Measurements from ENCODE around the gene ZNF277.

Gene ZNF277

GRCh38 chr7:112171673-112172072 is 34.8 kb upstream of the ZNF277 start:
- Histone ChIP-seq H3K4me3 (ENCODE audit: low read depth, low read length) (no peak overlapping the region), H3K9ac (ENCODE audit: low read depth, low read length) (no peak overlapping the region), H3K36me3 (ENCODE audit: control insufficient read depth, insufficient read depth, low read length) (no peaks in the 10 kb centered on the region), H3K27ac (ENCODE audit: low read depth, low read length) (no peak overlapping the region), H3K27me3 (ENCODE audit: control insufficient read depth, insufficient read depth, low read length) (no peaks in the 10 kb centered on the region), H3K4me1 (ENCODE audit: control insufficient read depth, insufficient read depth, low read length) (no peaks in the 10 kb centered on the region), H3K9me3 (ENCODE audit: control insufficient read depth, insufficient read depth, low read length) (no peaks in the 10 kb centered on the region)

- H3K4me1 ChIP-seq (ENCODE audit: control insufficient read depth, insufficient read depth, low read length): peaks cover 9% of the 10 kb centered on the region
- H3K27me3 ChIP-seq (ENCODE audit: control insufficient read depth, insufficient read depth, low read length): no peaks in the 10 kb centered on the region
- no peaks in the 10 kb centered on the region for H3K36me3 ChIP-seq (ENCODE audit: control insufficient read depth, insufficient read depth, low read length)
- H3K27ac ChIP-seq (ENCODE audit: low read depth, low read length): no peak overlapping the region
- no peaks in the 10 kb centered on the region for H3K9me3 ChIP-seq (ENCODE audit: control insufficient read depth, insufficient read depth, low read length)
- no peak overlapping the region for H3K9ac ChIP-seq (ENCODE audit: low read depth, low read length)
- H3K4me3 ChIP-seq (ENCODE audit: low read depth, low read length): no peak overlapping the region
Measured at GRCh38 chr7:112172870-112173567, 33.5 kb upstream of the ZNF277 start.

- no peaks in the 10 kb centered on the region for H3K27me3 ChIP-seq (ENCODE audit: control insufficient read depth, insufficient read depth, low read length)
- H3K9me3 ChIP-seq (ENCODE audit: control insufficient read depth, insufficient read depth, low read length): no peaks in the 10 kb centered on the region
- no peaks in the 10 kb centered on the region for H3K36me3 ChIP-seq (ENCODE audit: control insufficient read depth, insufficient read depth, low read length)
- H3K4me1 ChIP-seq (ENCODE audit: control insufficient read depth, insufficient read depth, low read length): peaks cover 9% of the 10 kb centered on the region
- no peak overlapping the region for H3K4me3 ChIP-seq (ENCODE audit: low read depth, low read length)
- no peak overlapping the region for H3K9ac ChIP-seq (ENCODE audit: low read depth, low read length)
- H3K27ac ChIP-seq (ENCODE audit: low read depth, low read length): no peak overlapping the region
Measured at GRCh38 chr7:112173568-112173905, 33.0 kb upstream of the ZNF277 start.

- Histone ChIP-seq H3K4me1 (ENCODE audit: control insufficient read depth, insufficient read depth, low read length) (peaks cover 9% of the 10 kb centered on the region), H3K4me3 (ENCODE audit: low read depth, low read length) (no peak overlapping the region), H3K27me3 (ENCODE audit: control insufficient read depth, insufficient read depth, low read length) (no peaks in the 10 kb centered on the region)
Measured at GRCh38 chr7:112174192-112174591, 32.3 kb upstream of the ZNF277 start.

GRCh38 chr7:112176241-112176640 is 30.3 kb upstream of the ZNF277 start:
- H3K9me3 ChIP-seq (ENCODE audit: control insufficient read depth, insufficient read depth, low read length): no peaks in the 10 kb centered on the region
- H3K27ac ChIP-seq (ENCODE audit: low read depth, low read length): no peak overlapping the region
- no peaks in the 10 kb centered on the region for H3K36me3 ChIP-seq (ENCODE audit: control insufficient read depth, insufficient read depth, low read length)
- H3K9ac ChIP-seq (ENCODE audit: low read depth, low read length): no peak overlapping the region
- peaks cover 9% of the 10 kb centered on the region for H3K4me1 ChIP-seq (ENCODE audit: control insufficient read depth, insufficient read depth, low read length)
- no peak overlapping the region for H3K4me3 ChIP-seq (ENCODE audit: low read depth, low read length)
- H3K27me3 ChIP-seq (ENCODE audit: control insufficient read depth, insufficient read depth, low read length): no peaks in the 10 kb centered on the region

More at GRCh38 chr7:112174192-112174591, 32.3 kb upstream of the ZNF277 start:
- H3K36me3 ChIP-seq (ENCODE audit: control insufficient read depth, insufficient read depth, low read length): no peaks in the 10 kb centered on the region
- H3K27ac ChIP-seq (ENCODE audit: low read depth, low read length): no peak overlapping the region
- no peak overlapping the region for H3K9ac ChIP-seq (ENCODE audit: low read depth, low read length)
- H3K9me3 ChIP-seq (ENCODE audit: control insufficient read depth, insufficient read depth, low read length): no peaks in the 10 kb centered on the region

GRCh38 chr7:112176693-112177415 is 29.6 kb upstream of the ZNF277 start:
- Histone ChIP-seq H3K27me3 (ENCODE audit: control insufficient read depth, insufficient read depth, low read length) (no peaks in the 10 kb centered on the region), H3K27ac (ENCODE audit: low read depth, low read length) (no peak overlapping the region), H3K4me1 (ENCODE audit: control insufficient read depth, insufficient read depth, low read length) (peaks cover 9% of the 10 kb centered on the region)

GRCh38 chr7:112180223-112180622 is 26.3 kb upstream of the ZNF277 start:
- Histone ChIP-seq H3K27me3 (ENCODE audit: control insufficient read depth, insufficient read depth, low read length) (no peaks in the 10 kb centered on the region), H3K9ac (ENCODE audit: low read depth, low read length) (no peak overlapping the region), H3K9me3 (ENCODE audit: control insufficient read depth, insufficient read depth, low read length) (no peaks in the 10 kb centered on the region), H3K4me1 (ENCODE audit: control insufficient read depth, insufficient read depth, low read length) (peaks cover 9% of the 10 kb centered on the region), H3K27ac (ENCODE audit: low read depth, low read length) (no peak overlapping the region), H3K36me3 (ENCODE audit: control insufficient read depth, insufficient read depth, low read length) (no peaks in the 10 kb centered on the region), H3K4me3 (ENCODE audit: low read depth, low read length) (no peak overlapping the region)

More at GRCh38 chr7:112176693-112177415, 29.6 kb upstream of the ZNF277 start:
- Histone ChIP-seq H3K36me3 (ENCODE audit: control insufficient read depth, insufficient read depth, low read length) (no peaks in the 10 kb centered on the region), H3K9me3 (ENCODE audit: control insufficient read depth, insufficient read depth, low read length) (no peaks in the 10 kb centered on the region), H3K4me3 (ENCODE audit: low read depth, low read length) (no peak overlapping the region), H3K9ac (ENCODE audit: low read depth, low read length) (no peak overlapping the region)

GRCh38 chr7:112182749-112183148 is 23.7 kb upstream of the ZNF277 start:
- no peaks in the 10 kb centered on the region for H3K36me3 ChIP-seq (ENCODE audit: control insufficient read depth, insufficient read depth, low read length)
- no peaks in the 10 kb centered on the region for H3K27me3 ChIP-seq (ENCODE audit: control insufficient read depth, insufficient read depth, low read length)
- no peaks in the 10 kb centered on the region for H3K9me3 ChIP-seq (ENCODE audit: control insufficient read depth, insufficient read depth, low read length)
- no peak overlapping the region for H3K4me3 ChIP-seq (ENCODE audit: low read depth, low read length)
- H3K4me1 ChIP-seq (ENCODE audit: control insufficient read depth, insufficient read depth, low read length): peaks cover 2% of the 10 kb centered on the region; the same call in 1 of the 2 replicates
- no peak overlapping the region for H3K27ac ChIP-seq (ENCODE audit: low read depth, low read length)
- no peak overlapping the region for H3K9ac ChIP-seq (ENCODE audit: low read depth, low read length)

- H3K4me1 ChIP-seq (ENCODE audit: control insufficient read depth, insufficient read depth, low read length): no peaks in the 10 kb centered on the region; the same call in 1 of the 2 replicates
- no peak overlapping the region for H3K9ac ChIP-seq (ENCODE audit: low read depth, low read length)
- no peaks in the 10 kb centered on the region for H3K9me3 ChIP-seq (ENCODE audit: control insufficient read depth, insufficient read depth, low read length)
- no peaks in the 10 kb centered on the region for H3K27me3 ChIP-seq (ENCODE audit: control insufficient read depth, insufficient read depth, low read length)
- no peak overlapping the region for H3K4me3 ChIP-seq (ENCODE audit: low read depth, low read length)
- H3K36me3 ChIP-seq (ENCODE audit: control insufficient read depth, insufficient read depth, low read length): no peaks in the 10 kb centered on the region
- no peak overlapping the region for H3K27ac ChIP-seq (ENCODE audit: low read depth, low read length)
Measured at GRCh38 chr7:112183266-112183665, 23.2 kb upstream of the ZNF277 start.

GRCh38 chr7:112184455-112184854 is 22.0 kb upstream of the ZNF277 start:
- Histone ChIP-seq H3K27ac (ENCODE audit: low read depth, low read length) (no peak overlapping the region), H3K27me3 (ENCODE audit: control insufficient read depth, insufficient read depth, low read length) (no peaks in the 10 kb centered on the region), H3K9ac (ENCODE audit: low read depth, low read length) (no peak overlapping the region), H3K36me3 (ENCODE audit: control insufficient read depth, insufficient read depth, low read length) (no peaks in the 10 kb centered on the region), H3K9me3 (ENCODE audit: control insufficient read depth, insufficient read depth, low read length) (no peaks in the 10 kb centered on the region), H3K4me3 (ENCODE audit: low read depth, low read length) (no peak overlapping the region), H3K4me1 (ENCODE audit: control insufficient read depth, insufficient read depth, low read length) (no peaks in the 10 kb centered on the region)

GRCh38 chr7:112185005-112185834 is 21.3 kb upstream of the ZNF277 start:
- Histone ChIP-seq H3K27me3 (ENCODE audit: control insufficient read depth, insufficient read depth, low read length) (no peaks in the 10 kb centered on the region), H3K4me1 (ENCODE audit: control insufficient read depth, insufficient read depth, low read length) (no peaks in the 10 kb centered on the region), H3K27ac (ENCODE audit: low read depth, low read length) (no peak overlapping the region), H3K9me3 (ENCODE audit: control insufficient read depth, insufficient read depth, low read length) (no peaks in the 10 kb centered on the region), H3K9ac (ENCODE audit: low read depth, low read length) (no peak overlapping the region), H3K36me3 (ENCODE audit: control insufficient read depth, insufficient read depth, low read length) (no peaks in the 10 kb centered on the region), H3K4me3 (ENCODE audit: low read depth, low read length) (no peak overlapping the region)

Measured in HUES48 (cell line).